Measurements from ENCODE around the gene OMA1.

DNA sequence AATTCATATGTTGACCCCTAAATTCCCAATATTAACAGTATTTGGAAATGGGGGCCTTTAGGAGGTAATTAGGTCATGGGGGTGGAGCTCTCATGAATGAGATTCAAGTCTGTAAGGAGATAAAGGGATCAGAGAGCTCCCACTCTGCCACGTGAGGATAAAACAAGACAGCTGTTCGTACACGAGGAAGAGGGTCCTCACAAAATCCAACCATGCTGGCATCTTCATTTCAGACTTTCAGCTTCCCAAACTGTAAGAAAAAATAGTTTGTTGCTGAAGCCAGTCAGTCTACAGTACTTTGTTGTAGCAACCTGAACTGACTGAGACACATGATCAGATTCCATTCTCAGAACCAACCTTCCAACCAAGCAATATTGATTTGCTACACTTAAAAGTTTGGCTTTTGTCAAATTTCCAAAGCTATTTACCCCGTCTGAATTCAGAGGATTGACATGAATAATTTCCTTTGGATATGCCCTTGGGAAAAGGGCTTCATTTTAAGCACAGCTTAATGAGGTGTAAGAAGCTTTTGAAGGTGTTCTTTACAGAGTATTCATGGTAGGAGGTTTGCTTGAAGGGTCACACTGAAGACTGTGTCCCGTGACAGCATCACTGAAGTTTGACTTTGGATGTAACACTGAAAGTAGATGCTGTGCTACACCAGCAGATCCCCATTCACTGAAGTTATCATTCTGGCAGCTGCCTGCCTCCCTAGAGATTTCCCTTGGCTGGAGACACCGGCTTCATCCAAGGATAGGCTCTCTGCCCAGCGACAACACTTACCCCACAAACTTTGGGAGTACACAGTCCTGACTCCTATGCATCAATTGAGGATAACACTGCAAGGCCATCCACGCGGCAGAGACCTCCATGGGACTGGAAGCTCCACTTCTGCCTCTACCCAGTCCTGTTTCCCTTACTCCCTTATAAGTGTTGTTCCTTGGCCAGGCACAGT is 4.9 kb upstream of the OMA1 start:
- no peak for TF ChIP-seq POLR2AphosphoS5 (IDR thresholded peaks at IDR 0.05)
- TF ChIP-seq POLR2A (IDR thresholded peaks at IDR 0.05) = no peak
- TF ChIP-seq, protein P1, sequence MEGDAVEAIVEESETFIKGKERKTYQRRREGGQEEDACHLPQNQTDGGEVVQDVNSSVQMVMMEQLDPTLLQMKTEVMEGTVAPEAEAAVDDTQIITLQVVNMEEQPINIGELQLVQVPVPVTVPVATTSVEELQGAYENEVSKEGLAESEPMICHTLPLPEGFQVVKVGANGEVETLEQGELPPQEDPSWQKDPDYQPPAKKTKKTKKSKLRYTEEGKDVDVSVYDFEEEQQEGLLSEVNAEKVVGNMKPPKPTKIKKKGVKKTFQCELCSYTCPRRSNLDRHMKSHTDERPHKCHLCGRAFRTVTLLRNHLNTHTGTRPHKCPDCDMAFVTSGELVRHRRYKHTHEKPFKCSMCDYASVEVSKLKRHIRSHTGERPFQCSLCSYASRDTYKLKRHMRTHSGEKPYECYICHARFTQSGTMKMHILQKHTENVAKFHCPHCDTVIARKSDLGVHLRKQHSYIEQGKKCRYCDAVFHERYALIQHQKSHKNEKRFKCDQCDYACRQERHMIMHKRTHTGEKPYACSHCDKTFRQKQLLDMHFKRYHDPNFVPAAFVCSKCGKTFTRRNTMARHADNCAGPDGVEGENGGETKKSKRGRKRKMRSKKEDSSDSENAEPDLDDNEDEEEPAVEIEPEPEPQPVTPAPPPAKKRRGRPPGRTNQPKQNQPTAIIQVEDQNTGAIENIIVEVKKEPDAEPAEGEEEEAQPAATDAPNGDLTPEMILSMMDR (IDR thresholded peaks at IDR 0.05) = no peak
- no peak for TF ChIP-seq EP300 (IDR thresholded peaks at IDR 0.05)
